Activated T-cell treated with anti-CD3 and anti-CD28 coated beads for 24 hours (primary cell): ENCODE data around the gene RHOC.
A peak's percentile ranks its signal among the peaks of the same experiment; 100 is the strongest.

Experiments
- DNase-seq: peaks from one replicate; pipeline ENCODE4 v3.0.0-alpha.2; 2020; ENCODE audit warnings: low read depth

RHOC gene

DNA sequence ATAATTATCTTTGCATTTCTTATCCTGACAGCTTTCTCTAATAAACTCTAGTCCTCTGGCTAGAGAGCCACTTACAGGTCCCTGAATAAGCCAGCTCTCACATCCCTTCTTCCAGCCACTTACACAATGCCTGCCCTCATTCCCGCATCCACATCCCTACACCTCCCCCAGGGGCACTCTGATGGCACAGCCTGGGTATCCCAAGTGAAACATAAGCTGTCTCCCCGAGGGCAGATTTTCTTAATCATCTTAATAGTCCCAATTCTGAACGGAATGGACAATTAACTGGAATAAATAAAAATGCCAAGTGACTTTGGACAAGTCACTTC is 4.9 kb downstream of the RHOC start:
- no peak for DNase-seq

GRCh38 chr1:112701227-112702066 is 5.5 kb downstream of the RHOC start:
- no peak for DNase-seq

GRCh38 chr1:112700290-112701226 is 6.4 kb downstream of the RHOC start:
- DNase-seq, result peak; percentile 48

DNA sequence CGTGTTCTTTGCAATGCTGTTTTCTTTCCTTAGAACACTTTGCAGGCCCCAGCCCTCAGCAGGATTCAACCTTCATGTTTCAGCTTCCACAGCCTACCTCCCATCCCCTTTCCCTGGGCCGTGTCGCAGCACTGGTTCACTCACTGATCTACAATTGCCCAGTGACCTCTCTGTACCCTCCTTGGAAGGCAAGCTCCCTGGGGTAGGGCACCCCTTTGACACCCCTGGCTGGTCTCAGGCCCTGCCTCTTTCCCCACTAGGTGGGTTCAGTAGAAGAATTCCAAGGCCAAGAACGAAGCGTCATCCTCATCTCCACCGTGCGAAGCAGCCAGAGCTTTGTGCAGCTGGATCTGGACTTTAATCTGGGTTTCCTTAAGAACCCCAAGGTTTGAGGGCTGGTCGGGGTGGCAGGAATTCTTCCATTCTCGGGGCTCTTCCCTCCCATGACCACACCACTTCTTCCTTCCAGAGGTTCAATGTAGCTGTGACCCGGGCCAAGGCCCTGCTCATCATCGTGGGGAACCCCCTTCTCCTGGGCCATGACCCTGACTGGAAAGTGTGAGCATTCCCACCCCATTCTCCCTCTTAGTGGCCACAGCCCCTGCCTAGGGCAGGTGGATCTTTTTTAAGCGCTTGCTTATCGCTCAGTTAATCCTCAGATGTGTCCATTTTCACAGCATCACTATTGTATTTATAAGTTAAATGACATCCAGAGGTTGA is 7.3 kb downstream of the RHOC start:
- DNase-seq, result no peak

GRCh38 chr1:112698366-112699310 is 8.3 kb downstream of the RHOC start:
- no peak for DNase-seq

DNA sequence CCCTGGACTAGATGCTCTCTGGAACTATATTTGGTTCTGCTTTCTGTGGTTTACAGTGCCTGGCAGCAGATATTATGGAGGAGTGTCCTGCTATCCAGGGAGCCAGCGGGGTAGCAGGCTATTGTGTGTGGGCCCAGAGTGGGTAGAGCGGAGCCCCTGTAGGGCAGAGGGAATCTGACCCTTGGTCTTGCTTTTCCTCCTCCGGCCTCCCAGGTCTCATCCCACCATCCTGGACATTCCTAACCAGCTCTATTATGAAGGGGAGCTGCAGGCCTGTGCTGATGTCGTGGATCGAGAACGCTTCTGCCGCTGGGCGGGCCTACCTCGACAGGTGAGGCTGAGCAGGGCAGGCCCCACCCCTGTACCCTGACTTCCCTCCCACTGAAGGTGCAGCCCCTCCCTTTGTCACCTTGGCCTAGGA is 9.1 kb downstream of the RHOC start:
- DNase-seq, result no peak

GRCh38 chr1:112696578-112697314 is 10.2 kb downstream of the RHOC start:
- no peak for DNase-seq

DNA sequence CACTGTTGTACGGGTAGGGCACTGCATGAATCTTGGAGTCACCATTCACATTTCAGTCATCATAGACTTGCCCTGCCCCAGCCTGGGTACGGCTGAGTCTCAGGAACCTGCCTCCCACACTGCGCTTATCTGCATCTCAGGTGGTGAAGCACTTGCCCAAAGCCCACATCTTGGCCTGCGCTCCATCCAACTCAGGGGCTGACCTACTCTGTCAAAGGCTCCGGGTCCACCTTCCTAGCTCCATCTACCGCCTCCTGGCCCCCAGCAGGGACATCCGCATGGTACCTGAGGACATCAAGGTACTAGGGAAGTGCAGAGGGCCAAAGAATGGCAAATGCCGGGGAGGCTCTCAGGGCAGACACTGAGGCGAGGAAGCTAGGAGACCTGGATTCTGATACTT is 11.7 kb downstream of the RHOC start:
- DNase-seq, result no peak

- DNase-seq, result no peak
Measured at GRCh38 chr1:112694363-112694929, 12.5 kb downstream of the RHOC start.

GRCh38 chr1:112693821-112694220 is 13.1 kb downstream of the RHOC start:
- DNase-seq, result no peak

- DNase-seq, result no peak
Measured at GRCh38 chr1:112692681-112693080, 14.2 kb downstream of the RHOC start.

DNA sequence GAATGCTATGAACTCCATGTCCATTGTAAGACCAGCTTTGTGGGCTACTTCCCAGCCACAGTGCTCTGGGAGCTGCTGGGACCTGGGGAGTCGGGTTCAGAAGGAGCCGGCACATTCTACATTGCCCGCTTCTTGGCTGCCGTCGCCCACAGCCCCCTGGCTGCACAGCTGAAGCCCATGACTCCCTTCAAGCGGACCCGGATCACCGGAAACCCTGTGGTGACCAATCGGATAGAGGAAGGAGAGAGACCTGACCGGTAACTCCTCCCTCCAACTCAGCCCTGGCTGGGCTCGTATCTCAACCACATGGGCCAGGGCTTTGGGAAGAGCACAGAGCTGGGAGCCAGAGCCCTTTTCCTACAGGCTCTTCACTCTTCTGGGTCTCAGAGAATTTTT is 17.1 kb downstream of the RHOC start:
- DNase-seq, result no peak

GRCh38 chr1:112689196-112689841 is 17.6 kb downstream of the RHOC start:
- DNase-seq, result no peak

GRCh38 chr1:112688781-112689193 is 18.1 kb downstream of the RHOC start:
- no peak for DNase-seq

- DNase-seq, result no peak
Measured at GRCh38 chr1:112687785-112688496, 19.0 kb downstream of the RHOC start.

GRCh38 chr1:112687361-112687760 is 19.6 kb downstream of the RHOC start:
- no peak for DNase-seq

- no peak for DNase-seq
Measured at GRCh38 chr1:112686835-112687234, 20.1 kb downstream of the RHOC start.

DNA sequence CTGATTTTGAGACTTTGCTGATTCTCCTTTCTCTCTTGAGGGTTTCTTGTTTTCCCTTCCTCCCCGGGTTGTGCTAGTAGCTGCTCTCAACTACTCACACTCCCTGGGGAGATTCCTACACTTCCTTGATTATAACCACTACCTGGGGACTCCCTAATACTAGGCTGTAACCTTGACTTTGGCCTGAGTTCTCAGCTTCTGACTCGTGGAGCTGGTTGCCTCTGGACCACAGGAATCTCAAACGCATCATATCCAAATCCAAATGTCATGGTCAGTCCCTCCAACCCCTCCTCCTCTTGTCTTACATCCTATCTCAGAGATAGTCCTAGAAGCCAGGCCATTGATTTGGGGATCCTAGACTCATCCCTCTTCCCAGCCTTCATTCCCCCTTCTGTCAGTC is 20.5 kb downstream of the RHOC start:
- no peak for DNase-seq

DNA sequence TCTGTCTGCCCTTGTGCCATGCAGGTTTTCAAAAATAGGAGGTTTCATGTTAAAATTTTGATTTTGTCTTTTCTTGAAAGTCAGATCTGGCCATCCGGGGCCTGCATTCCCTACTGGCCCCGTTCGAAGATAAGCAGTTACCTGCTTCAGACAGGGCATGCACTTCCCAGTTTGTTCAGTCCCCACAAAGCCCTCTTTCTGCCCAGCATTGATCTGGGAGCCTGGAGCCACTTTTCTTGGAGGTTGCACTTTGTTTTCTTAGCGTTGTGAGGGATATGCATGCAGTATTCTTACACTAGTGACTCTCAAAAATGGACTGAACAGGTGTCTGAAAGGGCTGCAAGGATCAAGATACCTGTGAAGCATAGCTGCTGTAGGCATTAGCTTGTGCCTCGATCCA is 21.0 kb downstream of the RHOC start:
- DNase-seq, result no peak
